Natural killer cell (primary cell): ENCODE measurements around the gene PSMF1. TPM values are rescaled to one million over a fixed set of nuclear protein-coding genes. Genes with fewer than 3 reads are reported as not detected.

ENCODE experiments used
- ATAC-seq, 3 donors: fragments of 150-1000 bp in 2 of 3; fragments of 200-7000 bp in 1 of 3; cut with Tn5 transposase; 1 replicate in 1 of 3; 2 replicates in 2 of 3; pipeline ENCODE4 v1.10.0; 2021; ENCODE audit warnings: mild to moderate bottlenecking in 2 of 3, moderate library complexity in 2 of 3
- DNase-seq, 2 donors: peaks; one replicate each; pipeline versions ENCODE4 v3.0.0 to v3.0.0-alpha.2; 2013 to 2021; ENCODE audit warnings: mixed read lengths in 1 of 2
- H3K27ac ChIP-seq: one replicate; pipeline ENCODE4 v1.5.1; 2013; ENCODE audit warnings: mild to moderate bottlenecking, low read length
- H3K27me3 ChIP-seq: one replicate; pipeline ENCODE4 v1.6.1; 2013; ENCODE audit warnings: low read length; ENCODE audit not compliant: control insufficient read depth, insufficient read depth
- H3K36me3 ChIP-seq: one replicate; pipeline ENCODE4 v1.6.1; 2013; ENCODE audit warnings: low read length; ENCODE audit not compliant: control insufficient read depth, insufficient read depth
- H3K4me1 ChIP-seq: one replicate; pipeline ENCODE4 v1.6.1; 2013; ENCODE audit warnings: low read length; ENCODE audit not compliant: control insufficient read depth, insufficient read depth
- H3K4me3 ChIP-seq: one replicate; pipeline ENCODE4 v1.5.1; 2013; ENCODE audit warnings: low read length
- H3K9me3 ChIP-seq: one replicate; pipeline ENCODE4 v1.6.1; 2013; ENCODE audit warnings: low read length; ENCODE audit not compliant: control insufficient read depth, insufficient read depth
- H3K27ac Mint-ChIP-seq, 2 donors: one replicate each; pipeline ENCODE4 v1.8.0; 2022; ENCODE audit warnings: mild to moderate bottlenecking in 2 of 2, mixed read lengths in 2 of 2, moderate library complexity in 1 of 2
- H3K27me3 Mint-ChIP-seq, 2 donors: one replicate each; pipeline ENCODE4 v1.8.0; 2022; ENCODE audit warnings: low read depth in 2 of 2, mixed read lengths in 2 of 2
- H3K36me3 Mint-ChIP-seq: one replicate; pipeline ENCODE4 v1.8.0; 2022; ENCODE audit warnings: mixed read lengths
- H3K4me1 Mint-ChIP-seq, 2 donors: one replicate each; pipeline ENCODE4 v1.8.0; 2022; ENCODE audit warnings: mixed read lengths in 2 of 2
- H3K4me3 Mint-ChIP-seq: one replicate; pipeline ENCODE4 v1.8.0; 2022; ENCODE audit warnings: mild to moderate bottlenecking, moderate library complexity, mixed read lengths
- H3K9me3 Mint-ChIP-seq, 2 donors: one replicate each; pipeline ENCODE4 v1.8.0; 2022; ENCODE audit warnings: mixed read lengths in 2 of 2
- CTCF ChIP-seq: fragments of 200-600 bp; IDR thresholded peaks from one replicate; pipeline ENCODE4 v1.8.0; 2022; ENCODE audit warnings: antibody characterized with exemption
- WGBS: methylation state at CpG from one replicate; pipeline ENCODE4 v1.1.7; 2013; ENCODE audit warnings: missing lambda C conversion rate; ENCODE audit not compliant: insufficient coverage; 5-methylcytosine and 5-hydroxymethylcytosine counted together
- intact Hi-C: fragments of 100-400 bp; cut with micrococcal nuclease; formaldehyde crosslinking; loops from one replicate; pipeline ENCODE4 v1.14.2; 2022
- total RNA-seq, 4 donors: library from RNA; stranded (reverse); fragments of 120-200 nt in 1 of 4; gene quantifications; one replicate each; pipeline versions ENCODE4 v1.2.3 to v1.2.4, GENCODE V29; 2013 to 2022

Gene PSMF1
- total RNA-seq, 3 donors from 2014 or later (not counting 1 experiment from before 2014, with no cell fraction given), result 97.1 to 107 (median 101) TPM

- Mint-ChIP-seq H3K4me3 (no peak overlapping the region), H3K27ac (no peak overlapping the region), H3K36me3 (peaks cover 8% of the 10 kb centered on the region), H3K4me1 (peaks cover 40 to 58% of the 10 kb centered on the region in 2 donors), H3K9me3 (no peaks in the 10 kb centered on the region), H3K27me3 (no peaks in the 10 kb centered on the region)
- TF ChIP-seq CTCF, result no peak
- Histone ChIP-seq H3K9me3 (no peaks in the 10 kb centered on the region), H3K4me1 (peaks cover 13% of the 10 kb centered on the region), H3K36me3 (peaks cover 63% of the 10 kb centered on the region), H3K27me3 (no peaks in the 10 kb centered on the region), H3K4me3 (no peak overlapping the region), H3K27ac (no peak overlapping the region)
- no peak for ATAC-seq
- intact Hi-C loops, result no loop called here
- DNase-seq, result no peak
- 96% methylated on average over 6 of the region's 7 CpGs for WGBS
Measured at GRCh38 chr20:1125277-1125676, 6.9 kb downstream of the PSMF1 start.

- Histone ChIP-seq H3K4me3 (no peak overlapping the region), H3K36me3 (peaks cover 73% of the 10 kb centered on the region), H3K27ac (no peak overlapping the region), H3K9me3 (no peaks in the 10 kb centered on the region), H3K27me3 (no peaks in the 10 kb centered on the region), H3K4me1 (no peaks in the 10 kb centered on the region)
- 100% methylated on average over 1 of the region's 1 CpG for WGBS
- no peaks in the 10 kb centered on the region for H3K9me3 Mint-ChIP-seq
- intact Hi-C loops, result no loop called here
- no peaks in the 10 kb centered on the region for H3K27me3 Mint-ChIP-seq
- H3K36me3 Mint-ChIP-seq, result peaks cover 8% of the 10 kb centered on the region
- peaks cover 37 to 48% of the 10 kb centered on the region in 2 donors for H3K4me1 Mint-ChIP-seq
- no peak overlapping the region for H3K4me3 Mint-ChIP-seq
- no peak for TF ChIP-seq CTCF
- DNase-seq (no peak), ATAC-seq (no peak)
- no peak overlapping the region for H3K27ac Mint-ChIP-seq
Measured at GRCh38 chr20:1127840-1128239, 9.4 kb downstream of the PSMF1 start.

- 84% methylated on average over 4 of the region's 4 CpGs for WGBS
- Histone ChIP-seq H3K27ac (no peak overlapping the region), H3K4me1 (no peaks in the 10 kb centered on the region), H3K27me3 (no peaks in the 10 kb centered on the region), H3K9me3 (no peaks in the 10 kb centered on the region), H3K4me3 (no peak overlapping the region), H3K36me3 (peaks cover 76% of the 10 kb centered on the region)
- intact Hi-C loops, result no loop called here
- TF ChIP-seq CTCF, result no peak
- Mint-ChIP-seq H3K27ac (peak overlapping the region in 1 of 2 donors; percentile 71), H3K36me3 (peaks cover 8% of the 10 kb centered on the region), H3K4me3 (no peak overlapping the region), H3K9me3 (no peaks in the 10 kb centered on the region), H3K27me3 (no peaks in the 10 kb centered on the region), H3K4me1 (peaks cover 28 to 44% of the 10 kb centered on the region in 2 donors)
- ATAC-seq (no peak), DNase-seq (no peak)
Measured at GRCh38 chr20:1130058-1130694, 11.8 kb downstream of the PSMF1 start.

- WGBS, result 59% methylated on average over 5 of the region's 5 CpGs
- Mint-ChIP-seq H3K27ac (peak overlapping the region; percentile 16 to 71), H3K4me1 (peaks cover 28 to 45% of the 10 kb centered on the region in 2 donors), H3K4me3 (no peak overlapping the region), H3K36me3 (peaks cover 11% of the 10 kb centered on the region), H3K27me3 (no peaks in the 10 kb centered on the region), H3K9me3 (no peaks in the 10 kb centered on the region)
- DNase-seq (no peak), ATAC-seq (peak in 1 of 3 donors; percentile 65)
- Histone ChIP-seq H3K4me3 (no peak overlapping the region), H3K9me3 (no peaks in the 10 kb centered on the region), H3K27ac (no peak overlapping the region), H3K27me3 (no peaks in the 10 kb centered on the region), H3K36me3 (peaks cover 76% of the 10 kb centered on the region), H3K4me1 (no peaks in the 10 kb centered on the region)
- no peak for TF ChIP-seq CTCF
- intact Hi-C loops, result no loop called here
Measured at GRCh38 chr20:1130847-1131246, 12.4 kb downstream of the PSMF1 start.
